Measurements from ENCODE around the gene KANSL1. TPM values are rescaled to one million over a fixed set of nuclear protein-coding genes. Genes with fewer than 3 reads are reported as not detected.

KANSL1 gene
- total RNA-seq, 1 donor from 2014 or later = 56.2 TPM

- Histone ChIP-seq H3K27me3 (ENCODE audit: control insufficient read depth, insufficient read depth, low read length) (no peaks in the 10 kb centered on the region), H3K4me3 (ENCODE audit: low read depth, low read length) (no peak overlapping the region), H3K36me3 (ENCODE audit: control insufficient read depth, insufficient read depth, low read length) (no peaks in the 10 kb centered on the region)
- DNase-seq (ENCODE audit: low read depth) = no peak
- no peak for TF ChIP-seq CTCF (IDR thresholded peaks at IDR 0.05; ENCODE audit: insufficient read depth, low read length, poor library complexity, severe bottlenecking)
Measured at GRCh38 chr17:45989759-45990158, 203.5 kb downstream of the KANSL1 start.

GRCh38 chr17:45987706-45988105 is 205.5 kb downstream of the KANSL1 start:
- Histone ChIP-seq H3K27me3 (ENCODE audit: control insufficient read depth, insufficient read depth, low read length) (peaks cover 3% of the 10 kb centered on the region), H3K36me3 (ENCODE audit: control insufficient read depth, insufficient read depth, low read length) (no peaks in the 10 kb centered on the region), H3K4me3 (ENCODE audit: low read depth, low read length) (no peak overlapping the region)
- TF ChIP-seq CTCF (IDR thresholded peaks at IDR 0.05; ENCODE audit: insufficient read depth, low read length, poor library complexity, severe bottlenecking) = no peak
- no peak for DNase-seq (ENCODE audit: low read depth)

- no peak for DNase-seq (ENCODE audit: low read depth)
- no peaks in the 10 kb centered on the region for H3K36me3 ChIP-seq (ENCODE audit: control insufficient read depth, insufficient read depth, low read length)
- TF ChIP-seq CTCF (IDR thresholded peaks at IDR 0.05; ENCODE audit: insufficient read depth, low read length, poor library complexity, severe bottlenecking) = no peak
- peaks cover 3% of the 10 kb centered on the region for H3K27me3 ChIP-seq (ENCODE audit: control insufficient read depth, insufficient read depth, low read length)
- H3K4me3 ChIP-seq (ENCODE audit: low read depth, low read length) = no peak overlapping the region
Measured at GRCh38 chr17:45986056-45986455, 207.2 kb downstream of the KANSL1 start.

- TF ChIP-seq CTCF (IDR thresholded peaks at IDR 0.05; ENCODE audit: insufficient read depth, low read length, poor library complexity, severe bottlenecking) = no peak
- Histone ChIP-seq H3K4me3 (ENCODE audit: low read depth, low read length) (no peak overlapping the region), H3K27me3 (ENCODE audit: control insufficient read depth, insufficient read depth, low read length) (peaks cover 3% of the 10 kb centered on the region), H3K36me3 (ENCODE audit: control insufficient read depth, insufficient read depth, low read length) (no peaks in the 10 kb centered on the region)
- DNase-seq (ENCODE audit: low read depth) = no peak
Measured at GRCh38 chr17:45985447-45985846, 207.8 kb downstream of the KANSL1 start.

- no peak for TF ChIP-seq CTCF (IDR thresholded peaks at IDR 0.05; ENCODE audit: insufficient read depth, low read length, poor library complexity, severe bottlenecking)
- Histone ChIP-seq H3K4me3 (ENCODE audit: low read depth, low read length) (no peak overlapping the region), H3K36me3 (ENCODE audit: control insufficient read depth, insufficient read depth, low read length) (no peaks in the 10 kb centered on the region), H3K27me3 (ENCODE audit: control insufficient read depth, insufficient read depth, low read length) (peaks cover 3% of the 10 kb centered on the region)
- no peak for DNase-seq (ENCODE audit: low read depth)
Measured at GRCh38 chr17:45984368-45984767, 208.9 kb downstream of the KANSL1 start.

- no peak for TF ChIP-seq CTCF (IDR thresholded peaks at IDR 0.05; ENCODE audit: insufficient read depth, low read length, poor library complexity, severe bottlenecking)
- no peaks in the 10 kb centered on the region for H3K36me3 ChIP-seq (ENCODE audit: control insufficient read depth, insufficient read depth, low read length)
- peaks cover 3% of the 10 kb centered on the region for H3K27me3 ChIP-seq (ENCODE audit: control insufficient read depth, insufficient read depth, low read length)
- H3K4me3 ChIP-seq (ENCODE audit: low read depth, low read length) = no peak overlapping the region
- DNase-seq (ENCODE audit: low read depth) = no peak
Measured at GRCh38 chr17:45983614-45984310, 209.5 kb downstream of the KANSL1 start.
